CD4-positive, alpha-beta T cell treated with Interleukin-15 for 1 hour (primary cell): ENCODE measurements around the gene SPOCD1.

Experiments
- DNase-seq: peaks from one replicate; pipeline ENCODE4 v3.0.0-alpha.2; 2020

Gene SPOCD1

GRCh38 chr1:31815752-31816500, at the start of gene SPOCD1:
Gene SPOCD1 (minus strand): TSS chr1:31816022. CDS start chr1:31815333, 689 bp downstream.
- peak; percentile 81 for DNase-seq

- no peak for DNase-seq
These were observed 46.2 kb upstream of the SPOCD1 start for GRCh38 chr1:31862071-31862470.

- DNase-seq, result no peak
These were observed 45.5 kb upstream of the SPOCD1 start for GRCh38 chr1:31861346-31861745.

- no peak for DNase-seq
These were observed 44.8 kb upstream of the SPOCD1 start for GRCh38 chr1:31860581-31860980.

- DNase-seq, result no peak
These were observed 43.9 kb upstream of the SPOCD1 start for GRCh38 chr1:31859719-31860118.

- no peak for DNase-seq
These were observed 43.2 kb upstream of the SPOCD1 start for GRCh38 chr1:31859044-31859443.

GRCh38 chr1:31857863-31858262, 42.0 kb upstream of the SPOCD1 start:
- no peak for DNase-seq

GRCh38 chr1:31856140-31856539, 40.3 kb upstream of the SPOCD1 start:
- no peak for DNase-seq

- no peak for DNase-seq
These were observed 39.4 kb upstream of the SPOCD1 start for GRCh38 chr1:31855038-31855845.

GRCh38 chr1:31849653-31850052, 33.8 kb upstream of the SPOCD1 start:
- DNase-seq, result no peak

GRCh38 chr1:31848381-31848897, 32.6 kb upstream of the SPOCD1 start:
- DNase-seq, result peak; percentile 53

GRCh38 chr1:31846484-31846883, 30.7 kb upstream of the SPOCD1 start:
- no peak for DNase-seq

GRCh38 chr1:31843506-31843905, 27.7 kb upstream of the SPOCD1 start:
- no peak for DNase-seq

- no peak for DNase-seq
These were observed 24.0 kb upstream of the SPOCD1 start for GRCh38 chr1:31839662-31840343.

- DNase-seq, result no peak
These were observed 21.8 kb upstream of the SPOCD1 start for GRCh38 chr1:31837451-31838158.

GRCh38 chr1:31836638-31837037, 20.8 kb upstream of the SPOCD1 start:
- no peak for DNase-seq

GRCh38 chr1:31835415-31835814, 19.6 kb upstream of the SPOCD1 start:
- DNase-seq, result no peak

- DNase-seq, result no peak
These were observed 18.7 kb upstream of the SPOCD1 start for GRCh38 chr1:31834501-31834900.

- DNase-seq, result no peak
These were observed 15.9 kb upstream of the SPOCD1 start for GRCh38 chr1:31831397-31832378.

- DNase-seq, result no peak
These were observed 14.7 kb upstream of the SPOCD1 start for GRCh38 chr1:31830511-31830910.

GRCh38 chr1:31830065-31830464, 14.2 kb upstream of the SPOCD1 start:
- no peak for DNase-seq
